HepG2 (cell line): Measurements from ENCODE around the gene PIP5K1A. TPM values are rescaled to one million over a fixed set of nuclear protein-coding genes. Genes with fewer than 3 reads are reported as not detected.

Experiments
- ARID5B ChIP-seq: IDR thresholded peaks from 2 replicates; pipeline ENCODE4 v1.4.0; 2020; ENCODE audit warnings: mild to moderate bottlenecking, missing genetic modification reagents
- DNMT1 ChIP-seq: sonication (generic); formaldehyde crosslinking; IDR thresholded peaks from 2 replicates; pipeline ENCODE4 v1.5.1; 2020; ENCODE audit warnings: mild to moderate bottlenecking, missing genetic modification reagents
- HMG20B ChIP-seq: conservative IDR thresholded peaks from 2 replicates; pipeline ENCODE4 v1.6.1; 2016; ENCODE audit warnings: missing genetic modification reagents, missing compliant biosample characterization
- HOXD1 ChIP-seq: sonication (generic); formaldehyde crosslinking; IDR thresholded peaks from 2 replicates; pipeline ENCODE4 v1.5.0; 2020; ENCODE audit warnings: missing genetic modification reagents
- MBNL3 ChIP-seq: fragments of 250-450 bp; sonication (Bioruptor Pico); conservative IDR thresholded peaks from 2 replicates; pipeline ENCODE4 v1.8.0; 2022; ENCODE audit warnings: mild to moderate bottlenecking, inconsistent platforms
- MXD1 ChIP-seq: sonication (generic); formaldehyde crosslinking; IDR thresholded peaks from 2 replicates; pipeline ENCODE4 v1.4.0; 2020; ENCODE audit warnings: mild to moderate bottlenecking, missing genetic modification reagents
- NONO ChIP-seq, 2 experiments: fragments of 450-650 bp in 1 of 2; sonication (generic) in 1 of 2; formaldehyde crosslinking in 1 of 2; IDR thresholded peaks in 1 of 2; conservative IDR thresholded peaks in 1 of 2; 2 replicates each; pipeline versions ENCODE4 v1.6.1 to v1.8.0; 2017 to 2022; ENCODE audit warnings: mild to moderate bottlenecking in 1 of 2, missing genetic modification reagents in 1 of 2, moderate library complexity in 1 of 2
- NR2C2 ChIP-seq: sonication (generic); formaldehyde crosslinking; IDR thresholded peaks from 2 replicates; pipeline ENCODE4 v1.4.0; 2020; ENCODE audit warnings: missing genetic modification reagents, mild to moderate bottlenecking, moderate library complexity, borderline replicate concordance
- SIN3A ChIP-seq: IDR thresholded peaks from 2 replicates; pipeline ENCODE4 v1.6.1; 2011; ENCODE audit warnings: low read depth, mild to moderate bottlenecking, control low read depth, low read length, borderline replicate concordance
- TARDBP ChIP-seq: sonication (generic); formaldehyde crosslinking; IDR thresholded peaks from 2 replicates; pipeline ENCODE4 v1.8.0; 2022; ENCODE audit warnings: mild to moderate bottlenecking, missing genetic modification reagents
- TBX2 ChIP-seq: sonication (generic); formaldehyde crosslinking; IDR thresholded peaks from 2 replicates; pipeline ENCODE4 v1.5.0; 2020; ENCODE audit warnings: missing genetic modification reagents, mild to moderate bottlenecking, borderline replicate concordance
- TRAFD1 ChIP-seq: sonication (generic); formaldehyde crosslinking; IDR thresholded peaks from 2 replicates; pipeline ENCODE4 v1.5.1; 2020; ENCODE audit warnings: missing genetic modification reagents, mild to moderate bottlenecking, borderline replicate concordance
- ZBTB25 ChIP-seq: IDR thresholded peaks from 2 replicates; pipeline ENCODE4 v1.6.1; 2018; ENCODE audit warnings: missing genetic modification reagents
- ZBTB42 ChIP-seq: sonication (generic); formaldehyde crosslinking; IDR thresholded peaks from 2 replicates; pipeline ENCODE4 v1.5.0; 2020; ENCODE audit warnings: mild to moderate bottlenecking, missing genetic modification reagents
- ZNF276 ChIP-seq: sonication (generic); formaldehyde crosslinking; IDR thresholded peaks from 2 replicates; pipeline ENCODE4 v1.4.0; 2020; ENCODE audit warnings: mild to moderate bottlenecking, low read depth, missing genetic modification reagents
- ZNF432 ChIP-seq: sonication (generic); formaldehyde crosslinking; IDR thresholded peaks from 2 replicates; pipeline ENCODE4 v1.5.0; 2020; ENCODE audit warnings: missing genetic modification reagents, mild to moderate bottlenecking, borderline replicate concordance
- ZNF496 ChIP-seq: sonication (generic); formaldehyde crosslinking; IDR thresholded peaks from 2 replicates; pipeline ENCODE4 v1.8.1; 2023; ENCODE audit warnings: mild to moderate bottlenecking, moderate library complexity, missing genetic modification reagents; ENCODE audit not compliant: insufficient replicate concordance
- polyA plus RNA-seq, 8 experiments: library from polyadenylated mRNA; depleted of rRNA in 3 of 8; stranded (reverse) in 7 of 8; unstranded in 1 of 8; fragments of >200 nt; fragmentation: Illumina TruSeq in 4 of 8; extraction: Trizol in 4 of 8; gene quantifications; 2 replicates each; pipeline versions ENCODE4 v1.2.1 to v1.2.3, GENCODE V29; 2011 to 2016; ENCODE audit warnings: low read depth in 4 of 8, missing spikeins in 1 of 8, mixed read lengths in 1 of 8; ENCODE audit not compliant: insufficient read depth in 1 of 8
- total RNA-seq, 5 experiments: library from RNA; depleted of rRNA; stranded (reverse); fragments of >200 nt; fragmentation: Illumina TruSeq; extraction: Trizol; gene quantifications; 2 replicates each; pipeline ENCODE4 v1.2.3, GENCODE V29; 2016; ENCODE audit warnings: low read depth in 1 of 5

Gene PIP5K1A
- total and polyA plus RNA-seq, 2 of the 13 experiments (the other 11 are each of a cell fraction or from before 2014, with no cell fraction given) = 45.3 to 65.1 TPM

GRCh38 chr1:151198254-151199127, at the start of gene PIP5K1A (continued):
- TF ChIP-seq ARID5B = peak; percentile 27; the same call in 1 of the 2 replicates
- TF ChIP-seq ZBTB25 = no peak; the same call in 1 of the 2 replicates
- peak; percentile 51; the same call in 1 of the 2 replicates for TF ChIP-seq SIN3A
- TF ChIP-seq NR2C2 = peak; percentile 80
- TF ChIP-seq HOXD1 = no peak
- no peak for TF ChIP-seq ZNF432 (CRISPR knock-in tag)
- TF ChIP-seq MBNL3 = no peak
- TF ChIP-seq NONO (IDR thresholded peaks at IDR 0.05) = no peak
- peak; percentile 67 for TF ChIP-seq NONO (CRISPR knock-in tag; conservative IDR thresholded peaks at IDR 0.05)
- TF ChIP-seq DNMT1 (CRISPR knock-in tag) = no peak
- peak; percentile 52; the same call in 1 of the 2 replicates for TF ChIP-seq TBX2 (CRISPR knock-in tag)
- TF ChIP-seq TARDBP (CRISPR knock-in tag) = no peak
- TF ChIP-seq TRAFD1 = no peak
- TF ChIP-seq ZBTB42 (CRISPR knock-in tag) = no peak
- no peak for TF ChIP-seq MXD1
- no peak for TF ChIP-seq ZNF276
- TF ChIP-seq HMG20B (CRISPR knock-in tag) = no peak
- no peak for TF ChIP-seq ZNF496 (CRISPR knock-in tag)
